Astrocyte (in vitro differentiated cells and primary cell): ENCODE results near the gene SUMF1.

Source experiments
- EZH2 ChIP-seq: IDR thresholded peaks from 2 replicates; pipeline ENCODE4 v1.6.1; 2012; ENCODE audit warnings: mild to moderate bottlenecking, low read length, inconsistent platforms; ENCODE audit not compliant: insufficient read depth
- TF ChIP-seq, protein P1 (sequence below): IDR thresholded peaks from 2 replicates; pipeline ENCODE4 v1.5.1; 2011; ENCODE audit warnings: low read depth, mild to moderate bottlenecking, inconsistent platforms, low read length, moderate library complexity; ENCODE audit not compliant: insufficient read depth

DNA sequence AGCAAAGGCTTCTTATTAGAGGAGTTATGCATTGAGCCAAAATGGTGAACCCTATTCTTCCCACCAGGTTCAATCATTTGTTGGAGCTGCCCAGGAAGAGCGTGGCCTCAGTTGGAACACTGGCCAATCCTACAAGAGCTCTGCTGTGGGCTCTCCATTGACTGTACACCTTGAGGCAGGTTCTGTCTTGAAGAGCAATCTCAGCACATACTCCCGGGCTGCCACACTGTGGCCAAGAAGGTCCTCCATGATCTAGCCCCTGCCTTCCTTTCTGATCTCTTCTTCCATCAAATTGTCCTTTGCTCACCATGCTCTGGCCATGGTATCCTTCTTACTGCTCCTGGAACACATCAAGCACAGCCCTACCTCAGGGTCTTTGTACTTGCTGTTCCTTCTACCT lies 5.7 kb upstream of the SUMF1 start:
- TF ChIP-seq, protein P1, sequence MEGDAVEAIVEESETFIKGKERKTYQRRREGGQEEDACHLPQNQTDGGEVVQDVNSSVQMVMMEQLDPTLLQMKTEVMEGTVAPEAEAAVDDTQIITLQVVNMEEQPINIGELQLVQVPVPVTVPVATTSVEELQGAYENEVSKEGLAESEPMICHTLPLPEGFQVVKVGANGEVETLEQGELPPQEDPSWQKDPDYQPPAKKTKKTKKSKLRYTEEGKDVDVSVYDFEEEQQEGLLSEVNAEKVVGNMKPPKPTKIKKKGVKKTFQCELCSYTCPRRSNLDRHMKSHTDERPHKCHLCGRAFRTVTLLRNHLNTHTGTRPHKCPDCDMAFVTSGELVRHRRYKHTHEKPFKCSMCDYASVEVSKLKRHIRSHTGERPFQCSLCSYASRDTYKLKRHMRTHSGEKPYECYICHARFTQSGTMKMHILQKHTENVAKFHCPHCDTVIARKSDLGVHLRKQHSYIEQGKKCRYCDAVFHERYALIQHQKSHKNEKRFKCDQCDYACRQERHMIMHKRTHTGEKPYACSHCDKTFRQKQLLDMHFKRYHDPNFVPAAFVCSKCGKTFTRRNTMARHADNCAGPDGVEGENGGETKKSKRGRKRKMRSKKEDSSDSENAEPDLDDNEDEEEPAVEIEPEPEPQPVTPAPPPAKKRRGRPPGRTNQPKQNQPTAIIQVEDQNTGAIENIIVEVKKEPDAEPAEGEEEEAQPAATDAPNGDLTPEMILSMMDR: no peak
- TF ChIP-seq EZH2: no peak
